Mucosa of rectum (tissue), 2 donors: ENCODE data around the gene PAQR8.
A peak's percentile ranks its signal among the peaks of the same experiment; 100 is the strongest.

ENCODE experiments used
- H3K27ac ChIP-seq, 2 donors: one replicate each; pipeline ENCODE4 v1.7.0; 2013; ENCODE audit warnings: inconsistent platforms in 2 of 2, low read depth in 2 of 2, low read length in 2 of 2
- H3K27me3 ChIP-seq, 2 donors: one replicate each; pipeline ENCODE4 v1.7.0; 2013; ENCODE audit warnings: low read length in 2 of 2; ENCODE audit not compliant: control insufficient read depth in 2 of 2, insufficient read depth in 2 of 2
- H3K36me3 ChIP-seq, 2 donors: one replicate each; pipeline ENCODE4 v1.7.0; 2013; ENCODE audit warnings: low read length in 2 of 2; ENCODE audit not compliant: control insufficient read depth in 2 of 2, insufficient read depth in 2 of 2
- H3K4me1 ChIP-seq, 2 donors: one replicate each; pipeline ENCODE4 v1.7.0; 2013; ENCODE audit warnings: low read length in 2 of 2, mild to moderate bottlenecking in 1 of 2; ENCODE audit not compliant: control insufficient read depth in 2 of 2, insufficient read depth in 2 of 2
- H3K4me3 ChIP-seq, 2 donors: one replicate each; pipeline ENCODE4 v1.7.0; 2013; ENCODE audit warnings: low read length in 2 of 2
- H3K9ac ChIP-seq, 2 donors: one replicate each; pipeline ENCODE4 v1.7.0; 2013; ENCODE audit warnings: low read length in 2 of 2, low read depth in 1 of 2, mild to moderate bottlenecking in 1 of 2
- H3K9me3 ChIP-seq, 2 donors: one replicate each; pipeline ENCODE4 v1.7.0; 2013; ENCODE audit warnings: low read length in 2 of 2; ENCODE audit not compliant: control insufficient read depth in 2 of 2
- donor health status: healthy.
- donor health status: Normal muscosa, but diverticular disease.

Gene PAQR8

DNA sequence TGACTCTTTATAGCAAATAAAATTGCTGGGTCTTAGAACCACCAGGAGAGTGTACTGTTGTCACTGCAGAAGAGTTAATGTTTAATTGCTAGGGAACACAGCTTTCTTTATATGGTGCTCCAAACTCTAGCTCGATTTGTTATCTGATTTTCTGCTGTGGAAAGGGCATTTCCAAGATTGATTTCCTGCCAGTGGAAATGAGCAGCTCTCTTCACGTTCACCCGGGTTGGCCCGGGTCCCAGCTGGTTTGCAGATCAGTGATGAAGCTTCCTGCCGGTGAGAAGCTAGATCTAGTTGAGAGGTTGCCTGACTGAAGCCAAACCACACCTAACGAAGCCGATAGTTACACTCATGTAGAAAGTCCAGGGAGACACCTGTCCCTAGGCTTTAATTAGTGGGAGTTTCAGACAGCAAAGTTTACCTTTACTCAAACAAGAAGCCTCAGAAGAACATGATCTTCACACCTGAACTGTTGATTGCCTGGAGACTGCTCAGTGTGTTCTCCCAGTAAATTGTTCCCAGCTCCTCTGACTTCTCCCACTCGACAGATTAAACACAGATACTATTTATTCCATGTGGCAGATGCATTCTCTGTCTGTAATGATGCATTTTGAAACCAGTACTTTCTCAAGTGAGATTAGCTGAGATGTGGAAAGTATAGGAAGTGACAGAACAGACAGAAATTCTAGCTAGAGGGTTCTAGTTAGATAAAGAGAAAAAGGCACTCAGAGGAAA, 27.8 kb downstream of the PAQR8 start:
- H3K27me3 ChIP-seq: no peaks in the 10 kb centered on the region
- H3K9ac ChIP-seq: peak overlapping the region; percentile 60 to 65
- peak overlapping the region; percentile 40 to 60 for H3K4me3 ChIP-seq
- peak overlapping the region; percentile 89 to 92 for H3K27ac ChIP-seq
- no peaks in the 10 kb centered on the region for H3K9me3 ChIP-seq
- peaks cover 18 to 33% of the 10 kb centered on the region in 2 donors for H3K4me1 ChIP-seq
- H3K36me3 ChIP-seq: peaks cover 0 to 3% of the 10 kb centered on the region in 2 donors

DNA sequence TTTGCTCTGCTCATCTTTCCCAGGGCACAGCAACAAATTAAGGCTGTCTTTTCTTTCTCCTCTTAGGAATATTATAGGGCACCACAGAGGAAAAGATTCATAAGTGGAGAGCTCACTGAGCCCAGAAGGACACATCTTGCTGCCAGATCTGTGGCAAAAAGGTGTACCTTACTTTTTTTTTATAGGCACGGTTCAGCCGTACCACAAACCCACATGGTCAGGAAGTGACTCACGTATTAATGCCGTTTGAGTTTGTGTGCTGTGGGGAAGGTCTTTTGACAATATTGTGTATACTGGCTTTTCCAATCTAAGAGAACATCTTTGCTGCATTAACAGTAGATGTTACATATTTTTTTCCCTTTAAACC, 28.4 kb downstream of the PAQR8 start:
- Histone ChIP-seq H3K27ac (peak overlapping the region; percentile 89 to 92), H3K36me3 (peaks cover 0 to 3% of the 10 kb centered on the region in 2 donors), H3K27me3 (no peaks in the 10 kb centered on the region), H3K9ac (peak overlapping the region; percentile 60 to 65), H3K9me3 (no peaks in the 10 kb centered on the region), H3K4me3 (peak overlapping the region; percentile 40 to 60), H3K4me1 (peaks cover 18 to 33% of the 10 kb centered on the region in 2 donors)

DNA sequence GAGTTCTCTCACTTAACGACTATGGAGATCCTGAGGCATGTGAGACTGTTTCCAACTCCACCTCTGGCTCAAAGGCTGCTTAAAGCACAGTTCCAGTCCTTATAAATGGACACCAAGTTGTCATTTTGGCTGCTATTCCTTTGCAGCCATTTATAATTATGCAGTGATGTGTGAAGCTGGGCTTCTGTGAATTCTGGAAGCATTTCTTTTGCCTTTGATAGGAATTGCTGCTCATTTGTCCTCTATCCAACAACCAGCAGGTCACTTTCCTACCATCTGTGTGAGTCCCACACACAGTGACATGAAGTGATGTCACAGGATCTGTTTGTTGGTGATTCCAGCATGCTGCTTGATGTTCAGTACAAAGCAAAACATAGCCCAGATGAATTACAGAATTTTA, 29.6 kb downstream of the PAQR8 start:
- no peak overlapping the region for H3K9ac ChIP-seq
- no peaks in the 10 kb centered on the region for H3K9me3 ChIP-seq
- no peaks in the 10 kb centered on the region for H3K27me3 ChIP-seq
- H3K4me1 ChIP-seq: peaks cover 18 to 42% of the 10 kb centered on the region in 2 donors
- peak overlapping the region in 1 of 2 donors; percentile 17 for H3K27ac ChIP-seq
- H3K4me3 ChIP-seq: no peak overlapping the region
- peaks cover 0 to 3% of the 10 kb centered on the region in 2 donors for H3K36me3 ChIP-seq

DNA sequence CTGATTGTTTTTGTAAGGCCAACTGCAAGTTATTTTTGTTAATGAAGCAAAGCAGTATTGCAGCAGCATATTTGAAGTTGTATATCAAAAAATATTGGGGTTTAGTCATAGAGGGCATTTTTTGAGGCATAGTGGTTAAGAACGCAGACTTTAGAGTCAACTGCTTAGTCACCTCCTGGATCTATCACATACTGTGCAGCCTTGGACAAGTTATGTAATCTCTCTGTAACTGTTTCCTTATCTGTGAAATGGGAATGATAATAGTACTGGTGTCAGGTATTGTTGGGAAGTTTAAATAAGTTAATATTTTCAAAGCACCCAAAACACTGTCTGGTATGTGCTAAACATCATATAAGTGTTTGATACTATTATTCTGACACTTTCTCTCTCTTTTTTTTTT, 31.0 kb downstream of the PAQR8 start:
- H3K36me3 ChIP-seq: no peaks in the 10 kb centered on the region
- H3K9me3 ChIP-seq: no peaks in the 10 kb centered on the region
- peaks cover 18 to 38% of the 10 kb centered on the region in 2 donors for H3K4me1 ChIP-seq
- H3K4me3 ChIP-seq: no peak overlapping the region
- no peak overlapping the region for H3K9ac ChIP-seq
- no peak overlapping the region for H3K27ac ChIP-seq
- H3K27me3 ChIP-seq: no peaks in the 10 kb centered on the region

DNA sequence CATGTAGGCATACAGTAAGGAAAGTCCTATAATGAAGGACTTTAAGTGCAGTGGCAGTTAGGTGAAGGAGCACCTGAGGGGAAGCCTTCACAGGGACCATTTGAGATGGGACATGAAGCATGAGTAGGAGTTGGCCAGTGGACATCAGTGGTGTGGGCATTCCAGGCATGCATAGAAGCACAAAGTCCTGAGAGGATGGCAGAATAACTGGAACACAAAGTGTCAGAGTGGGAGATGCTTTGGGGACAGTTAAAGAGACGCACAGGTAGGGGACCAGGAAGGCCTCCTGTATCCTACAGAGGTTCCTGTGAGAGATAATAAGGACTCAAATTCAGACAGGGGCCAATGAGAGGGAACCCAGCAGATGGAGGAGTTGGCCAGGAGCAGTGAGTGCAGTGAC, 31.8 kb downstream of the PAQR8 start:
- Histone ChIP-seq H3K36me3 (no peaks in the 10 kb centered on the region), H3K27ac (no peak overlapping the region), H3K4me3 (no peak overlapping the region), H3K4me1 (peaks cover 15 to 33% of the 10 kb centered on the region in 2 donors), H3K27me3 (no peaks in the 10 kb centered on the region), H3K9me3 (no peaks in the 10 kb centered on the region), H3K9ac (no peak overlapping the region)

DNA sequence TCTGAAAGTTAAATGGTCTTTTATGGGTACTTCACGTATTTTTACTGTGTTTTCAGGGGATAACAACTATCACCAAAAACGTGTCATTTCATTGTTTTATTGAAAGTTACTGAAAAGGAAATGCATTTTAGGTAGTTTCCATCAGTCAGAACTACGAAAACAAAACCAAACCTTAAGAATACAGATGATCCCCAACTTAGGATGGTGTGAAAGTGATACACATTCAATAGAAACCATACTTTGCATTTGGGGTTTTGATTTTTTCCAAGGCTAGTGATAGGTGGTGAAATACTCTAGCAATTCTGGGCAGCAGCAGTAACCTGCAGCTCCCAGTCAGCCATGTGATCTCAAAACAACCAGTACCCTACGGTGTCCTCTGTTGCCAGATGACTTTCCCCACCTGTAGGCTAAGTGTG, 32.3 kb downstream of the PAQR8 start:
- Histone ChIP-seq H3K9ac (no peak overlapping the region), H3K4me1 (peaks cover 11 to 28% of the 10 kb centered on the region in 2 donors), H3K27ac (no peak overlapping the region), H3K4me3 (no peak overlapping the region), H3K27me3 (no peaks in the 10 kb centered on the region), H3K36me3 (no peaks in the 10 kb centered on the region), H3K9me3 (no peaks in the 10 kb centered on the region)

DNA sequence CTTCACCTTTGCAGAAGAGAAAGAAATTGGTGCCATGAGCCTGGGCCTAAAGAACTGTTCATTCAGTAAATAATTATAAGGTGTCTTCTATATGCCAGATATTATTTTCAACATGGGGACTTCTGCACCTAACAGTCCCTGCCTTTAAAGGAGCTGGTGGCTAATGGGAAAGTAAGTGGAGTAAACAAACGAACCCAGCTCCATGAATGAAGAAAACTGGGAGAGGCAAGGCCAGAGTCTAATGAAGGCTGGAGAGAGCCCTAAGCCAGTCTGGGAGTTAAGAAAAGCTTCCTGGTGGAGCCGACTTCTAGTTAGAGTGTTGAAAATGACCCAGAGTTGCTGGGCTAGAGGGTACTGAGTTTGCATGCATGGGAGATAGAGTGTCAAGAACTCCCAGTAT, 34.0 kb downstream of the PAQR8 start:
- Histone ChIP-seq H3K27ac (no peak overlapping the region), H3K4me1 (peaks cover 14 to 25% of the 10 kb centered on the region in 2 donors), H3K36me3 (no peaks in the 10 kb centered on the region), H3K9me3 (no peaks in the 10 kb centered on the region), H3K9ac (no peak overlapping the region), H3K4me3 (no peak overlapping the region), H3K27me3 (no peaks in the 10 kb centered on the region)

DNA sequence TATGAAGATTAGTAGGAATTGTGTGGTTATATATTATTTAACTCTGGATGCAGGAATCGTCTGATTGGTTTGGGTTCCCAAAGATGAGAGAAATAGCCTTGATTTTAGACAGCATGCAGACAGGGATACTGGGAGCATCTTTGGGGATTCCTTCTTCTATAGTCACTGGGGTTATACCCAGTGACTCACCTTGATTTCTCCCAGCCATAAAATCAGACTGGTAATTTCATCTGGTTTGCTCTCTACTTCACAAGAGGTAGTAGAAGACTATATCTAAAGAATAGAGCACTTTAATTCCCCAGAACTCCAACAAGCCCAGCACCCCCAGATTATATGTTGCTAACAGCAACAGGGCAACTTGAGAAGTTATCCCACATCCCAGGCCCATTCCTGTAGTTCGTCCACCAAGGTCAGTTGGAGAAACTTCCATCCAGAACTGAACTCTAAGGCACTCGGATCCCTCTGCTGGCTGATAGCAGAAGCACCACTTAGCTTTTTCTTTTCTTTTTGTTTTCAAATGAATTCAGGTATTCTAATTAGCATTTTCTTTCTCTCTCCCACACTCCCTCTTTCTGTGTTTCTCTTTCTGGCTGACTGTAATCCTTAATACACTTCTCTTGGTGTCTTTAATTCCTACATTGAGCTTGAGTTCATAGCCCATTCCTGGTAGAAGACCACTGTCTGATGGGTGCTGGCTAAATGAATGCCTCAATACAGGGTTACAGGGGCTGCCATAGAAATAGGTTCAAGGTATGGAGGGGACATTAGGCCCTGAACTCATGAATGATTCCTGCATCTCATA, 37.8 kb downstream of the PAQR8 start:
- no peaks in the 10 kb centered on the region for H3K27me3 ChIP-seq
- H3K4me3 ChIP-seq: no peak overlapping the region
- no peaks in the 10 kb centered on the region for H3K9me3 ChIP-seq
- peaks cover 14 to 20% of the 10 kb centered on the region in 2 donors for H3K36me3 ChIP-seq
- peak overlapping the region; percentile 52 to 68 for H3K27ac ChIP-seq
- peaks cover 26 to 35% of the 10 kb centered on the region in 2 donors for H3K4me1 ChIP-seq
- H3K9ac ChIP-seq: peak overlapping the region; percentile 9 to 36

DNA sequence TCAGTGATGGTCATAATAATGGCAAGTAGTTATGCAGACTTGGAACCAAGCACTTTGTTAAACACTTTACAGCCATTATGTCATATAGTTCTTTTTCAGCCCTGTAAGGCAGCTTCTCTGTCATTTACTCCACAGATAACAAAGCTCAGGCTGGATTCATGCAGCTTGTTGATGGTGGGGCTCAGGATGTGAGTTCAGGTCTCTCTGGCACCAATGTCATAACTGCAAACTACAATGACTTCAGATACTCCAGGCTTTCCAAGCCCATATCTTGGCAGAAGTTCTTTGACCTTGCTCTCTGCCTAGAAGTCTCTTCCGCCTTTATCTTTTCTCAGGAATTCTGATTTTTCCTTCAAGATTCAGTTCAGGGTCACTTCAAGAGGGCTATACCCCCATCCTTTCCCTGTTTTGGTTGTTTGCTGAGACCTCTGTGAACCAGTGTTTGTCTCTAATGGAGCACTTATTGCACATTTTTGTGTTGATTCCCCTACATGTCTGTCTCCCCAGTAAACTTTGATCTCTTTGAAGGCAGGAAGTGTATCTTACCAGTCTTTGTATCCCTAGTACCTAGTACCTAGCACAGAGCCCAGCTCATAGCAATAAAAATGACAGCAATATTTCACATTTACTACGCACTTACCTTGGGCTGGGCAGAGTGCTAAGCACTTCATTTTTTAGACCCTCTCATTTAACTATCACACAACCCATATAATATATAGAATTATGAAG, 38.5 kb downstream of the PAQR8 start:
- peaks cover 20 to 27% of the 10 kb centered on the region in 2 donors for H3K36me3 ChIP-seq
- H3K9me3 ChIP-seq: no peaks in the 10 kb centered on the region
- H3K27ac ChIP-seq: peak overlapping the region; percentile 52 to 68
- H3K9ac ChIP-seq: peak overlapping the region; percentile 9 to 36
- H3K4me3 ChIP-seq: no peak overlapping the region
- H3K4me1 ChIP-seq: peaks cover 26 to 34% of the 10 kb centered on the region in 2 donors
- H3K27me3 ChIP-seq: no peaks in the 10 kb centered on the region

DNA sequence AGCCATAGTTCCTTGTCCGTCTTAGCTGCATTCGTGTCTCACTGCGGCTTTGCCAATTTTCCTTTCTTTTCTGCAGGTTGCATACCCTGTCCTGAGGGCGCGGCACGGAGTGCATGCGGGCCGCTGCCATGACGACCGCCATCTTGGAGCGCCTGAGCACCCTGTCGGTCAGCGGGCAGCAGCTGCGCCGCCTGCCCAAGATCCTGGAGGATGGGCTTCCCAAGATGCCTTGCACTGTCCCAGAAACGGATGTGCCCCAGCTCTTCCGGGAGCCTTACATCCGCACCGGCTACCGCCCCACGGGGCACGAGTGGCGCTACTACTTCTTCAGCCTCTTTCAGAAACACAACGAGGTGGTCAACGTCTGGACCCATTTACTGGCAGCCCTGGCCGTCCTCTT, 41.1 kb downstream of the PAQR8 start:
- no peak overlapping the region for H3K4me3 ChIP-seq

More for the DNA sequence above, 41.1 kb downstream of the PAQR8 start:
- Histone ChIP-seq H3K27me3 (no peaks in the 10 kb centered on the region), H3K9ac (no peak overlapping the region), H3K27ac (peak overlapping the region; percentile 77 to 83), H3K36me3 (peaks cover 22 to 28% of the 10 kb centered on the region in 2 donors), H3K4me1 (peaks cover 26% of the 10 kb centered on the region in 2 donors), H3K9me3 (no peaks in the 10 kb centered on the region)
